Sigmoid colon (tissue), 4 donors: Measurements from ENCODE around the gene FAM236D.
"Not testable (repeated sequence)": the region's sequence is repeated elsewhere in the genome, so short reads cannot be mapped to it uniquely, and the experiment has no call there.

Experiments used
- CTCF ChIP-seq, 4 experiments: fragments of 450-650 bp in 3 of 4; fragments of 200-600 bp in 1 of 4; IDR thresholded peaks; one replicate each; pipeline ENCODE4 v1.5.1; 2016 to 2019; ENCODE audit warnings: antibody characterized with exemption in 4 of 4, mild to moderate bottlenecking in 3 of 4, moderate library complexity in 2 of 4
- POLR2AphosphoS5 ChIP-seq, 4 donors: sonication (generic); formaldehyde crosslinking; IDR thresholded peaks; one replicate each; pipeline ENCODE4 v1.6.1; 2017; ENCODE audit warnings: antibody characterized with exemption in 4 of 4

DNA sequence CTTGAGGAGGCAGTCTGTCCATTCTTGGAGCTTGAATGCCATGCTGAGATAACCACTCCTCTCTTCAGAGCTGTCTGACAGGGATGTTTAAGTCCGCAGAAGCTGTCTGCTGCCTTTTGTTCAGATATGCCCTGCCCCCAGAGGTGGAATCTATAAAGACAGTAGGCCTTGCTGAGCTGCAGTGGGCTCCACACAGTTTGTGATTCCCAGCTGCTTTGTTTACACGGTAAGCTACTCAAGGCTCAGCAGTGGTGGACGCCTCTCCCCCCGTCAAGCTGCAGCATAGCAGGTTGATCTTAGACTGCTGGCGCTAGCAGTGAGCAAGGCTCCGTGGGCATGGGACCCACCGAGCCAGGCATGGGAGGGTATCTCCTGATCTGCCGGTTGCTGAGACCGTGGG is 47.6 kb downstream of the FAM236D start:
- TF ChIP-seq CTCF, POLR2AphosphoS5 (IDR thresholded peaks at IDR 0.05): not testable (repeated sequence)
